Cerebellar cortex (tissue), 1 donor: ENCODE data around the gene WDR70.

ENCODE experiments used
- DNase-seq: peaks from one replicate; pipeline ENCODE4 v3.0.0-alpha.2; 2015; ENCODE audit warnings: low spot score

The WDR70 gene

DNA sequence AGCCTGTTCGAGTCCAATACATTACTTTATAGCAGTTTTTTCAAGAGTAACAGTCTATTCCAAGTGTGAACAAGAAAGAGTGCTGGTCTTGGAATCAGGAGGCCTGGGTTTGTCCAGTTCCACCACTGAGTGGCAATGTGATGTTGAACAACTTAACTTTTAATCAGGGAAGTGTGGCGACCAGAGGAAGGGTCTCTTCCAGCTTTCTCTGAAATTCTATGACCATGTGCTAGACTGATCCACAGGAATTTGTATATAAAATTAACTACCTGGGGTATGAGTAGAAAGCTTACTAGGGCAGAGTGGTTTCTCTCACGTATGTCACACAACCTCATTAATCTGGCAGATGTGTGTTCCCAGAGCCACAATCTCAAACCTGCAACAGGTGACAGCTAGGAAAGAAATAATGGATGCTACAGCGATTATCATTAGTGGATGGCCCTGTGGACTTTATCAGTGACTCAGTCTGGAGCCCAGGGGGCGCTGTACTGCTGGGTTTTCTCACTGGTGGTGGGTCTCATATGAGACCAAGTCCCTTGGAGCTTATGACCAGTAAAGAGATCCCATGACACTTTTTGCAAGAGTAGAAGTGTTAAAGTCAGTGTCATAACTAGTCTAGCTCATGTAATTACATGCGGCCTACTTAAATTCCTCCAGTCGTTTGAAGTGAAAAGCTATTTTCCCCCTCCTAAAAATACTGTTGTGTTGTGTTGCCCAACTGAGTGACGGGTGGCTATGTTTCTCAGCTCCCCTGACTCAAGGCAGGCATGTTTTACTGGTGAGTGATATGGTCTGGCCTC, 344.2 kb downstream of the WDR70 start:
- DNase-seq: no peak

DNA sequence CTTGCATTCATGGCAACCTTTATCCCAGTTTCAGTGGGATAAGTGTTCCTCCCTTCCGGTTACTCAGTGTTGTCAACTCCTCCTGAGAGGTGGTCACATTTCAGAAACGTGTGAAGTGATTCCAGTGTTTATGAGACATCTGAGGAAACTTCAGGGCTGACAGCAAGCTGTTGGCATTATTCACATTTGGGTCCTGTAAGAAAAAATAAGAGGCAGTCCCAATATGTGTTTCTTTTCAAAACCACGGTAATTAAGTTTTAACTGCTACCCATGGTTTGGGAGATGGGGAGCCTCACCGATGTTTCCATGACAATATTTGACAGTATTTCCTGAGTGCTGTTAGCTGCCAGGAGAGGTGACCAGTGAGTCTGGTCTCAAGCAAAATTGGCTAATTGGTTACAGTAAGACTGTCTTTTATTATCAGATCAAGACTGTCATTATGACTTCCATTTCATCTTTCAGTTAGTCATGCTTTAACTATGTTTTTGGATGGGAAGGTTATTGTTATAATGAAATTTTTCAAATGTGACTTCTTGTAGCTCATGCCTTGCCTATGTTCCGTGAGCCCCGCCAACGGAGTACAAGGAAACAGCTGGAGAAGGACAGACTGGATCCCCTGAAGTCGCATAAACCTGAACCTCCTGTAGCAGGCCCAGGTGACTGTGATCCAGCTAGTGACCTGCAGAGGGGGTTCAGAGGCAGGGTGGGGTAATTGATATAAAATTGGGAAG, 345.4 kb downstream of the WDR70 start:
- no peak for DNase-seq

DNA sequence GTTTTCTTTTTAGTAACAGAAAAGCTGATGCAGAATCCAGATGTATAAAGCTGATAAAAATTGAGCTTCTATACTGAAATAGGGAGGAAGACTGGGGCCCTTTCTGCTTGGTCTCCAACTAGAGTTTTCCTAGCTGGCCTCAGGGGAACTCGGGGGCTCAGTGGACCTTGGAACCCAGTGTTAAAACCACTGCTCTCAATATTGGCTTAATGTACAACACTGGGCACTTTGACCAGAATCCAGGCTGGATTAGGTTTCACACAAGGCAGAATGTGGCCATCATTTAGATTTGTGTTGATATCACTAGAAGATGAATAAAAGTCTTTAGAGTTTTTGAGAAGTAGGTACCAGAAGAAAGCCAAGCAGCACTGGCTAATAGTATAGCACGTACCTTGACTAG, 346.1 kb downstream of the WDR70 start:
- DNase-seq: no peak

DNA sequence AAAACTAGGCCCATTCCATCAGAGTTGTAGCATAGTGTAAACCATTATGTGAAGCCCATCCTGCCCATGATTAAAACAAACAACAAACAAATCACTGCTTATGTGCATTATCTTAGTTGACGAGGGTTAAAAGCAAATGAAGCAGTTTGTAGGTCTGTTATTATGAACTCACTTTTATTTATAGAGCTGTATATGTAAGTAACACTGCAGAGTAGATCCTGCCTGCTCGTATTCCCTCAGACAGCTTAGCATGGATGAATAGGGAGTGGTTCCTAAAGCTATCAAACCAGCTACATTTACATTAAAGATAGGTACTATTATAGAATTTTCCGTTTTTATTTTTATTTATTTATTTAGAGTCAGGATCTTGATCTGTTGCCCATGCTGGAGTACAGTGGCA, 348.1 kb downstream of the WDR70 start:
- no peak for DNase-seq

DNA sequence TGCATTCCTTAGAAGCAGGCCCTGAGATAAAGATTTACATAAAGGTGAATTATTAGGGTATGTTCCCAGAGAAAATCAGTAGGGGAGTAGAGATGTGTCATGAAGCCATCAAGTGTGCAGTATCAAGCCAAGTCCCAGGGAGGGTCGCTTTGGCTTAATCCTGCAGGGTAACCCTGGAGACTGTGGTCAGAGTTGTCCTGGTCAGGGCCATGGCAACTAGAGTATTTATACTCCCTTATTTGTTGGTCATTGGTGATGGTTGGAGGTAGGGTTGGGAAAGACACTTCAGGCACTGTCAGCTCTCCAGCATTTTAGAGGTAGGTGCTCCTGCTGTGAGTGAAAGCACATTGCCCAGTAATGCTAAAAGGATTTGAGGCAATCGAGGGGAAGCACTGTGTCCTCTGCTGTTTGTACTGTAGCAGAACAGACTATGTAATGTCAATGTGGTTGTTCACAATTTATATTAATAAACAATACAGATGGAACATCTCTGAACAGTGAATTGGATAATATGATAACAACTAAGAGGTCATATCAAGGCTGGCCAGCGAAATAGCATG, 351.9 kb downstream of the WDR70 start:
- peak; percentile 68 for DNase-seq

DNA sequence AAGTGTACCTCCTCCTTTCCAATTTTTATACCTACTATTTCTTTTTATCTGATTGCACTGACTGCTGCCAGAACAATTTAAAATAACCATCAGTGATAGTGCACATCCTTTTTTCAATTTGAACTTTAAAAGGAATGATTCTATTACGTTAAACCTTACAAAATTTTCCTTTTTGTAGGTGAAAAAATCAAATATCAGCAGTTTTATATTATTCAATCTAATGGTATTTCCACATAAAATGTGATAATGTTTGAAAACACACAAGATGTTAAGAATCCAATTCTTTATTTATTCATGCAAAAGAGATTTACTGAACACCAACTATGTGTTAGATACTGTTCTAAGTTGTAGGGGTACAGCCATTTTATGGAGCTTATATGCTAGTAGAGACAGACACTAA, 355.0 kb downstream of the WDR70 start:
- no peak for DNase-seq

DNA sequence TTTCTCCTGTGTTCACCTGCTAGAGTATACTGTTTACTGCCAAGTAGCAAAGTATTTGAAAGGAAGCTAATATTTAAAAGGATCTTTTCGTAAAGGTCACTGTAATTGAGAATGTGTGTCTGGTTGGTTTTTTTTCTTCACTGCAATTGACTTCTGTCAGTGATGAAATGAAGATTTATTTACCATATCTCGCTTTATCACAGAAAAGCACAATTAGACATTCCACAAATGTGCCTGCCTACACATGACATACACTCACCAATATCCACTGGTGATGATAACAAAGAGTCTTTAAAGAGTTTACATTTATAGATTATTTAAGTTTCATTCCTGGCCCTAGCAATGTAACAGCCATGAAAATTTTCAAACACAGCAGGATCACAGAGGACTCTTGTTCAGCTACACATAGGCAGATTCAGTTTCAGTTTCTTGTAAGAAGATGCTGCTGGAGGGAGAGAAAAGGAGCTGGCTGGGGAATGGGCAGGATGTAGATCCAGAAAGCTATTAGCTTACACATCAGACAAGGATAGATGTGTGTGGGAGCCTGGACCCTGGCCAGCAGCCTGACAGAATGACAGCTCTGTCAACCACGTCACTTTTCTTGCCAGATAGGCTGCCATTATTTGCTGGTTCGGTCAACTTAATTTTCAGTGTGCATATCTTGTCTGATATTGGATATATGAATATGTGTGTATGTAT, 356.7 kb downstream of the WDR70 start:
- DNase-seq: no peak

DNA sequence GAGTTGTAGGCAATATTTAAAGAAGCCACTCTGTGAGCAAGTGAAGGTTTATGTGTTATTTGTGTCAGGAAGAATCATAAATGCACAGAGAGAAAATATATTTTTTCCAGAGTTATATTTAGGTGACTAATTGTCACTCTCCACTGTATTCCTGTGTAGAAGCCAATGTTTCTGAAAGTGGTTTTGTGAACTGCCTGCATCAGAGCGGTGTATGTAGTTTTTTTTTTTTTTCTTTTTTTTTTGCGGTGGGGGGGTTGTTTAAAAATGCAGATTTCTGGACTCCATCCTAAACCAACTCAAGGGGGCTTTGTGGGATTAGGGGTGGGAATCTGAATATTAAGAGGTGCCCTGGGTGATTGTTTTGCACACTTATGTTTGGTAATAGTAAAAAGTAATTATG, 357.3 kb downstream of the WDR70 start:
- DNase-seq: no peak

DNA sequence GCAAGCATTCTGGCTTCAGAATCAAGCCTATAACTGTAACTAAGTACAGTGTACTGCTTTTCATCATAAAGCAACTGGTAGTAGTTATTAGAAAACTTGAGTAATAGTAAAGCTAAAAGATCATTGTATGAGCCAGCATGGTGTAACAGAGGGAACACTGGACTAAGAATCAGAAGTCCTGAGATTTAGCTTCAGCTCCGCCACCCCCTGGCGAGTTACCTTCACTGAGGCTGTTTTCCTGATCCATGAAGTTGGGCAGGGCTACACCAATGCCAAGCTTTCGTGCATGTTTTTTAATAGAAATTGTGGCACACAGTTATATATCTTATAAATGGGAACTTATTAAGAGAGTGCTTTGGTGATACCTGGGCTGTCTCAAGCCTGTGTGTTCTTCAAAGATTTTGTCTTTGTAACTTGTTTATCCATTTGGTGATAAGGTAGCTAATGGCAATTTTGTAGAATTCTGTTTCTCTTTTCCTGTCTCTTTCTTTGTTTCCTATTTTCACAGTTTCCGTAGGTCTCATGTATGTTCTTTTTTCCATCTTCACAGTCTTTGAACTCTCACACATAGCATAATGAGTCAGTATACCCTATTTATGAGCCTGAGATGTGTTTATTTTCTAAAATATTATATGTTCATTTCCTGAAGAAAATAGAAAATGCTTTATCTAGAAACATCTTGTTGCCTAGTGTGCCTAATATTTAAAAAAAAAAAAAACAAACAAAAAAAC, 358.4 kb downstream of the WDR70 start:
- DNase-seq: no peak

DNA sequence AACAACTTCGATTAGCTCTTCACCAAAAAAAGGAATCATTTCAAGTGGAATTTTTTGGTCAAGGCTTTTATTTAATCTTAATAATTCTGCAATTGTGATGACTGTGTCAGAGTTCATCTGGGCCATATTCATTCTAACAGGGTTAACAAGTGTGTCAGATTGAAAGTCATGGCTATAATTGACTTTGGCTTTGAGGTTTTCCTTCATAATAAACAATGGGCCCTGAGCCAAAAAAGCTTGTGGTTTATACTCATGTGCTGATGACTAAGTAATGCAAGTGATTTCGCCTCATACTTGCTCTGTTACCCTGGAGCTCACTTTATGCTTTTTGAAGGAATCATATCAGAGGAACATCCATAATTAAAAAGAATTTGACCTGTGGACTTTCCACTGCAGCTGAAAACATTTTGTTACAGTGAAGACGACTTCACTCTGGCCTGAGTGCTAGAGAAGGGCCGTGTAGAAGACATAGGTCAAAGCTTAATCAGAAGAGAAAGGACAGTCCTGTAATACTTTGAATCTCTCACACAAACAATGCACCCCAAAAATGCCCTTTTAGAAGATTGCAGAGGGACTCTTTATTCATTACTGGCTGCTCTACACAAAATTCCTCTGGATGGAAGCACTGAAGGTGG, 359.1 kb downstream of the WDR70 start:
- DNase-seq: no peak

DNA sequence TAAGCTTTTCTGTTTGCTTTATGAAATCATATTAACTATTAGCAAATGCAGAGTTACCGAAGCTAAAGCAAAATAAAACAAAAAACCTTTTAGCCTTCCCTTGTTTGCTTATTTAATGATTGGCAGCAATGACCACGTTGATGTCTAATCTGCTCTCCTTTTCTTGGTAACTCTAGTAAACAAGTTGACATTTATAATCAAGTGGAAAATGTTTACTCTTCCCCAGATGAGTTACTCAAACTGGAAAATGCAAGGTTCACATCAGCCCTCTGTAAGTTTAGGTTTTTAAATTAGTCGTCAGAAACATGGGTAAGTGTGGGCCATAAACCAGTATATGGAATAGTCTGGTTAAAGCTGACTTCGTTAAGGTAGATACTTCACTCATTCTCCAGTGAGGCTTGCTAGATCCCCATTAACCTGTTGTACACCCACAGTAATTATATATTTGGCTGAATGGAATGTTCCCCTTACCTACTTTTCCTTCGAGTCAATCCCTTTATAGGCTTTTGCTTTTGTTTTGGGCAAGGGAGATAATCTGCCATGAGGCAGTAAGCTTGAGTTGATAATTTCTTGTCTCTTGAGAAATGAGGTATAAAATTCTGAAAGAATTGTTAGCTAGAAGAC, 359.9 kb downstream of the WDR70 start:
- no peak for DNase-seq

DNA sequence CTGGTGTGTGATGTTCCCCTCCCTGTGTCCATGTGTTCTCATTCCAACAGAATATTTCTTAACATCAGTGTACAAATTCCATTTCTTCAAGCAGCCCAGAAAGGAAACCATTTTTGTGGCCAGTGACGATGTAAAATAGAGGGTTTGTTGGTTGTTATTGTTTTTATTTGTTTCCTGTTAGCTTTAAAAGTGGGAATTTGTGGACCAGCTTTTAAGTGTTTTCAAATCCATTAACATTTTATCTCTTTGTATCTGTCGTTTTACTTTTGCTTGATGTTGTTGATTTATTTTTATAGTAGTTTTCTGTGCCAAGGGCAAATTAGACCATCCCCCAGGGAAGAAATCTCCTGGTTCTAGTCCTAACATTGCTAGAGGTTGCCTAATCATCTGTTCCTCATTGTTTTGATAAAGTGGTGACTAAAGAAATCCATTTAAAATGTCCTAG, 360.7 kb downstream of the WDR70 start:
- no peak for DNase-seq

DNA sequence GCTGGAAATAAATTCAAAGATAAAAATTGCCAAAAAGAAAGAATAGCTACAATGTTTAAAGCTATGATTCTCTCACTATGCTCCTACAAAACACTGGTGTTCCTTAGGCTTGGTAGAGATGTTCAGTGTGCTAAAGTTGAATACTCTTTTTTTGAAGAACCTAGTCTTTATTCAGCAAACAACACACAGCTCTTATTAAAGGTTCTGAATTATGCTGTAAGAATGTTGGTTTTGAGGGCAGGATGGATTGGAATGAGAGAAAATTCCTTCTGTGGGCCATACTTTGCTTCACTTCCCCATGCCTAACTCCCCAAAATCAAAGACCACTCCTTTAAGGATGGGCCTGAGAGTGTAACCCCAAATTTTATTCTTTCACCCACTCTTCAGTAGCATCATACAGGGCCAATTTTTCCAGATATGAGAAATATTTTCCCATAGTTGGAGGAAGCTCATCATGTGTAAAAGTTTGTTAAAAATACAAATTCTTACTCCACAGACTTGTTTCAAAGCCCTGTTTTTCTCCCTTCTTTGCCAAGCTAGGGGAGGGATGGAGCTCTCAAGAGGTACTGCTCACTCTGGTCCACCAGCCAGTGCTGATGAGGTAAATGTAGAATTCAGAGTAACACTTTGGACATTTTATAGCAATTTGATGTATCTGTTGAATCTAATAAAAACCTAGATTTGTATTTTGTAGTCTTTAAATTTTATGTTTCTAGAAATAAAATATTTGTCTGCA, 361.4 kb downstream of the WDR70 start:
- DNase-seq: no peak

DNA sequence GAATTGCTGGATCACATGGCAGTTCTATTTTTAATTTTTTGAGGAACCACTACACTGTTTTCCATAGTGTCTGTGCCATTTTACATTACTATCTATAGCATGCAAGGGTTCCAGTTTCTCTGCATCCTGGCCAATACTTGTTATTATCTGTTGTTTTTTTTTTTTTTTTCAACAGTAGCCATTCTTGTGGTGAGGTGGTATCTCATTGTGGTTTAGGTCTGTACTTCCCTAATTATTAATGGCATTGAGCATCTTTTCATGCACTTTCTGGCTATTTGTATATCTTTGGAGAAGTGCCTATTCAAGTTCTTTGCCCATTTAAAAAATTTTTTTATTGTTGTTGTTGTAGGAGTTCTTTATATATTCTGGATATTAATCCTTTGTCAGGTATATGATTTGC, 363.0 kb downstream of the WDR70 start:
- no peak for DNase-seq

DNA sequence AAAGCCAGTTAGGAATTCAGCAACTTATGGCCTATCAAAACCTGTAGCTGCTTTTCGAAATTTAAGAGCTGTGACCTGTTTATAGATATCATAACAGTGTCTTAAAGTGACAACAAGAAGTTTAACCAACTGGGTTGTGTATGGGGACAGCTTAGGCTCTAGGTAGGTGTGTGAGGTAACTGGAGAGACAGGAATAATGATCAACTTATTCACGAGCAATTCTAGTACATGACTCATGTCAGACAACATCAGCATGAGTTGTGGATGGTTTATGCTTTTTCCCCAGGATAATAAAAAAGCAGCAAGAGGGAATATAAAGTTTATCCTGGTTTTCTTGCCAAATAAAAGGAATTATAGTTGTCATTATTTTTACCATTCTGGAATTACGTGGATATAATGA, 372.1 kb downstream of the WDR70 start:
- no peak for DNase-seq

DNA sequence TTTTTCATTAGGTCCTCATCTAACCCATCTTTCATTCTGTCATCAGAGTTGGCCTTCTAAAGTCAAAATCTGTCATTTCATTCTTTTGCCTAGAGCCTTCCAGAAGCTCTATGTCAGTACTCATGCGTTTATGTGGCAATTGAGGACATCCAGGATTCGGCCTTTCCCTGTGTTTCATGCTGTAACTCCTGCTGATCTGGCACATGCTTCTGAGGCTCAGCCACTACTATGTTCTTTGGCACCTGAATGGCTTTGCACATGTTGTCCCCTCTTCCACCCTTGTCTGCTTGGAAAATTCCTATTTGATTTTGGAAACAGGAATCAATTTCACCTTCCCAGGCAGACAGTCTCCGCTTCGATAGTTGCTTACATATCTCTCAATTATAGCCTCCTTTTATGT, 375.9 kb downstream of the WDR70 start:
- peak; percentile 94 for DNase-seq

DNA sequence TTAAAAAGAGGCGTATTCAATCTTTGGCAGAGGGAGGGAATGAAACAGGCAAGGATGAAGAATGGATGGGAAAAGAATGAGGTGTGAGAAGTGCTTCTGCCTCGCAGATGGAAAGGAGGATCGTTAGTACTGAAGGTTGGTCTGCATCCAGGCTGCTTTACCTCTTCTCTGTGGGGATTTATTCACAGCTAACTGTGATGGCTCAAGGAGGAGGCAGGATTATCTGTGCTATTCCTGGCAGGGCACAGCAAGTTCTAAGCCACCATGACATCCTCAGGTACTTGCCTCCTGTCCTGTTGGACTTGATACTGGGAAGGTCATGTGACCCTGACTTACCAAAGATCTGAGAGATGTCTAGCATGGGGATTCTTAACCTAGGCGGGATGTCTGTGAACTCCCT, 376.5 kb downstream of the WDR70 start:
- peak; percentile 97 for DNase-seq

DNA sequence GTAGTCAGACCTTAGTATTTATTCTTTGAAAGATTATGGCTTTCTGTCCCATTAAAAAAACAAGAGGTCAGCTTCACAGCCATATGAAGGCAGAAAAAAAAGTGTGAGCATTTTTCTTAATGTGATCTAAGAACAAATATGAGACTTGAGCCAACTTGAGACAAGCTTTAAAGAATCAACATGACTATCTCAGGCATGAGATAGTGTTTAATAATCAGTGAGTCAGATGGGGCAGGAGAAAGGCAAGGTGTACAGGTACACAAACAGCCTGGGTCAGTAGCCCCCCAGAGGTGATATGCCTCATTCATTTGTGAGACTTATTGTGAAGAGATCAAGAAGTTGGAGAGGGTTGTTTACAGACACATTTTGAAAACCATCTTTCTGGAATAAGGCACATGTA, 377.1 kb downstream of the WDR70 start:
- DNase-seq: no peak

DNA sequence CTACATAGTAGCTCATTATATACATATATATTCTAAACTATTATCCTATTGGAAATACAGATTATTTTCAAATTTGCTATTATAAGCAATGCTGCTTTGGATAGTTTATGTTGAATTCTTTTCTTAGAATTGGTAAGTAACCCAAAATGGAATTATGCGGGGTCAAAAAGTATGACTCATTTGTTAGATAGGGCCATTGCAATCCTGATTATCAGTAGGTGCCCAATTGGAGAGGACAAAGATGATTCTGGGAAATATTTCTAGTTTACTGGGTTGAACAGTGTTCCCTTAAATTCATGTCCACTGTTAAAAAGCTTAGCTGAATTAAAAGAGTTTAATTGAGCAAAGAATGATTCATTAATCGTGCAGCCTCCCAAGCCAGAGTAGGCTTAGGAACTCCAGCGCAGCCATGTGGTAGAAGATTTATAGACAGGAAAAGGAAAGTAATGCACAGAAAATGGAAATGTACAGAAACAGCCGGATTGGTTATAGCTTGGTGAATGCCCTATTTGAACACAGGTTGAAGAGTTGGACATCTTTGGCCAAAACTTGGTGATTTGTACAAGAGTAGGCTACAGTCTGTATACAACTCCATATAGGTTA, 379.0 kb downstream of the WDR70 start:
- no peak for DNase-seq

DNA sequence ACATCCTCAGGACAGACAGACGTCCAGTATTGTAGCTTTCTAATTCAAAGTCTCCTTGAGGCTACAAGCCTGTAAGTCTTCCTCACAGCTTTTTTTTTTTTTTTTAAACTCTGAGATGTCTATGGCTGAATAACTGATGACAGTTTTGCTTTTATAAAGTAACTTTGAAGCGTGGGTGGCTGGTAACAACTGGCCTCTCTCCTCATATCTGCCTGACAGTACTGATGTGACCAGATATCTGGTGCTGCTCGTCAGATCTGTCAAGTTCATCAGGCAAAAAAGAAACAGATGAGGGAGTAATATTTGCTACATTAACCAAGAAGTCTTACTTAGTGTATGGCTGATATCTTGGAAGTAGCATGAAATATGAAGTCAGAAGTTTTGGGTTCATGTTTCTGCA, 388.1 kb downstream of the WDR70 start:
- no peak for DNase-seq
